Vagina (tissue), 2 donors: Measurements from ENCODE around the gene COL9A3. TPM values are rescaled to one million over a fixed set of nuclear protein-coding genes. Genes with fewer than 3 reads are reported as not detected.
"Not testable (repeated sequence)": the region's sequence is repeated elsewhere in the genome, so short reads cannot be mapped to it uniquely, and the experiment has no call there.

Experiments
- DNase-seq, 2 donors: peaks; one replicate each; pipeline ENCODE4 v3.0.0-alpha.2; 2017; ENCODE audit errors: extremely low spot score in 2 of 2
- H3K27ac ChIP-seq: fragments of 200-600 bp; sonication (generic); one replicate; pipeline ENCODE4 v1.5.1; 2019
- H3K27me3 ChIP-seq: fragments of 200-600 bp; sonication (generic); one replicate; pipeline ENCODE4 v1.5.1; 2019
- H3K36me3 ChIP-seq, 2 donors: fragments of 200-600 bp; sonication (generic); one replicate each; pipeline ENCODE4 v1.5.1; 2017 to 2019
- H3K4me1 ChIP-seq: fragments of 200-600 bp; sonication (generic); one replicate; pipeline ENCODE4 v1.5.1; 2019
- H3K4me3 ChIP-seq, 2 donors: fragments of 200-600 bp; sonication (generic); 1 replicate in 1 of 2; 2 replicates in 1 of 2; pipeline ENCODE4 v1.5.1; 2016 to 2019
- H3K9me3 ChIP-seq: fragments of 200-600 bp; sonication (generic); one replicate; pipeline ENCODE4 v1.5.1; 2019
- CTCF ChIP-seq, 3 experiments: fragments of 450-650 bp in 2 of 3; fragments of 200-600 bp in 1 of 3; sonication (generic) in 1 of 3; IDR thresholded peaks; one replicate each; pipeline ENCODE4 v1.5.1; 2017 to 2019; ENCODE audit warnings: antibody characterized with exemption in 3 of 3, mild to moderate bottlenecking in 2 of 3, moderate library complexity in 2 of 3
- POLR2A ChIP-seq, 2 donors: fragments of 450-650 bp; IDR thresholded peaks; one replicate each; pipeline ENCODE4 v1.6.1; 2017; ENCODE audit warnings: antibody characterized with exemption in 2 of 2, mild to moderate bottlenecking in 2 of 2, moderate library complexity in 2 of 2
- POLR2AphosphoS5 ChIP-seq, 2 donors: sonication (generic); formaldehyde crosslinking; IDR thresholded peaks; one replicate each; pipeline ENCODE4 v1.9.0; 2017; ENCODE audit warnings: antibody characterized with exemption in 2 of 2, mild to moderate bottlenecking in 2 of 2, low read depth in 1 of 2; ENCODE audit not compliant: insufficient read depth in 1 of 2
- intact Hi-C: fragments of 100-400 bp; cut with DNase I; formaldehyde crosslinking; loops from one replicate; pipeline ENCODE4 v1.15.1; 2023
- total RNA-seq: library from RNA; depleted of rRNA; stranded (reverse); fragments of >200 nt; gene quantifications from one replicate; pipeline ENCODE4 v1.2.3, GENCODE V29; 2016

COL9A3 gene
- total RNA-seq, 1 donor from 2014 or later: 1.2 TPM

DNA sequence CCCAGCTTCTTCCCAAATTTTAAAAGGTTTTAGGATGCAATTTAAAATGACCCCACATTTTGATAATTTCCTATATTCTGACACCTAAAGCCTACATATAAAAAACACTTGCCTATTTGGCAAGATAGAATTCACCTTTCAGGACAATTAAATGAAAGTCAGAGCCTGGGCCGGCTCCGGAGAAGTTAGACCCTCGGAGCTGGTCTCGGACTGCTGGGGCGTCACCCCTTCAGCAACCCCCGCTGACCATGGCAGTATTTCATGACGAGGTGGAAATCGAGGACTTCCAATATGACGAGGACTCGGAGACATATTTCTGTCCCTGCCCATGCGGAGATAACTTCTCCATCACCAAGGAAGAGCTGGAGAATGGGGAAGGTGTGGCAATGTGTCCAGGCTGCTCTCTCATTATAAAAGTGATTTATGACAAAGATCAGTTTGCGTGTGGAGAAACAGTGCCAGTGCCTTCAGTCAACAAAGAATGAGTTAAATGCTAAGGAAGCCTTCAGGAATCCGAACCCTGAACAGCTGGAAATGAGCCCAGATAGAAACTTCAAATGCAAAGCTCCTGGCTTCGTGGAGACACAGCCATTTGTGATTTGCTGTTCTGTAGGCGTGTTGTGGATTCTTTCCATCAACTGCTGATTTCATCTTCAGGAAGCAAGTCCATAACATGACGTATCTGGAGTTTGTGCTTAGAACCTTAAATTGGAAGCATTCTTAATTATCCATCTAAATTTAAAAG is 28.7 kb downstream of the COL9A3 start:
- H3K27ac ChIP-seq: no peak overlapping the region
- no peak overlapping the region for H3K4me3 ChIP-seq
- no peaks in the 10 kb centered on the region for H3K36me3 ChIP-seq
- H3K9me3 ChIP-seq: no peaks in the 10 kb centered on the region
- no peak for DNase-seq
- intact Hi-C loops: no loop called here
- no peaks in the 10 kb centered on the region for H3K4me1 ChIP-seq
- TF ChIP-seq CTCF (IDR thresholded peaks at IDR 0.05) (no peak), POLR2A (IDR thresholded peaks at IDR 0.05) (no peak), POLR2AphosphoS5 (IDR thresholded peaks at IDR 0.05; ENCODE audit: insufficient read depth in 1 of 2, low read depth in 1 of 2) (no peak)
- H3K27me3 ChIP-seq: no peaks in the 10 kb centered on the region

DNA sequence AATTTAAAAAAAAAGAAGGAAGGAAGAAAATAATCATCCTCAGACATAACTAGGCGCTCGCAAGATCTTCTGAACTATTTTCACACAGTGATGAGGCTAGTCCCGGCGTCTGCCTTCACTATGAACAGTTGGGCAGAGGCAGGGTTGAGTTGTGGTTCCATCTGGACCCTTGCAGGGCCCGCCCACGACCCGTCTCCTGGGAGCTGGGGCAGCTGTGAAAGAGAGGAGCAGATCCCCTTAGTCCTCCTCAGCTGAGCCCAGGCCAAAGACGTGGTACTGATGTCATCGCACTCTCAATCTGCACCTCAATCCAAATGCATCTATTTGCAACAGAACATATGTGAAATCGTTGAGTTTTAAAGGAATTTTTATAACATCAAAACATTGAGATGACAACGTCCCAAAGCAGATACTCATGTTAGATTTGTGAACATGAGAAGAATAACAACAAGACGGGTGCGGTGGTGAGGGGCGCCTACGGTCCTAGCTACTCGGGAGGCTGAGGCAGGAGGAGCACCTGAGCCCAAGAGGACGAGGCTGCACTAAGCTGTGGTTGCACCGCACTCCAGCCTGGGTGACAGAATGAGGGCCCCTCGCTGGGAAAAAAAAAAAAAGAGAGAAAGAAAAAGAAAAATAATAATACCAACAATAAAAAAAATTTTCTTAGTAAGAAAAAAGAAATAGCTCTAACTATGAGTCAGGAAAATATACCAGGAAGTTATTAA is 29.5 kb downstream of the COL9A3 start:
- H3K27me3 ChIP-seq: no peaks in the 10 kb centered on the region
- TF ChIP-seq CTCF (IDR thresholded peaks at IDR 0.05): no peak
- TF ChIP-seq POLR2AphosphoS5 (IDR thresholded peaks at IDR 0.05; ENCODE audit: insufficient read depth in 1 of 2, low read depth in 1 of 2): no peak
- TF ChIP-seq POLR2A (IDR thresholded peaks at IDR 0.05): no peak
- H3K4me3 ChIP-seq: no peak overlapping the region
- H3K36me3 ChIP-seq: no peaks in the 10 kb centered on the region
- no peaks in the 10 kb centered on the region for H3K4me1 ChIP-seq
- DNase-seq: no peak
- no peaks in the 10 kb centered on the region for H3K9me3 ChIP-seq
- intact Hi-C loops: no loop called here
- no peak overlapping the region for H3K27ac ChIP-seq

DNA sequence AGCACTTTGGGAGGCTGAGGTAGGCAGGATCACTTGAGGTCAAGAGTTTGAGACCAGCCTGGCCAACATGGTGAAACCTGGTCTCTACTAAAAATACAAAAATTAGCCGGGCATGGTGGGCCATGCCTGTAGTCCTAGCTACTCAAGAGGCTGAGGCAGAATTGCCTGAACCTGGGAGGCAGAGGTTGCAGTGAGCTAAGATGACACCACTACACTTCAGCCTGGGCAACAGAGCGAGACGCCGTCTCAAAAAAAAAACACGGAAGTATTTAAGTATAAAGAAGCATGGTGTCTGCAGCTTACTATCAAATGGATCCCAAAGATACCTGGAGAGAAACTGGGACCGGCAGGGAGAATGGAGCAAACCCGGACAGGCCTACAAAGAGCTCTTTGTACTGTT is 32.1 kb downstream of the COL9A3 start:
- H3K27ac ChIP-seq, H3K27me3 ChIP-seq, intact Hi-C loops, H3K9me3 ChIP-seq, H3K36me3 ChIP-seq, H3K4me3 ChIP-seq, H3K4me1 ChIP-seq, DNase-seq: not testable (repeated sequence)

DNA sequence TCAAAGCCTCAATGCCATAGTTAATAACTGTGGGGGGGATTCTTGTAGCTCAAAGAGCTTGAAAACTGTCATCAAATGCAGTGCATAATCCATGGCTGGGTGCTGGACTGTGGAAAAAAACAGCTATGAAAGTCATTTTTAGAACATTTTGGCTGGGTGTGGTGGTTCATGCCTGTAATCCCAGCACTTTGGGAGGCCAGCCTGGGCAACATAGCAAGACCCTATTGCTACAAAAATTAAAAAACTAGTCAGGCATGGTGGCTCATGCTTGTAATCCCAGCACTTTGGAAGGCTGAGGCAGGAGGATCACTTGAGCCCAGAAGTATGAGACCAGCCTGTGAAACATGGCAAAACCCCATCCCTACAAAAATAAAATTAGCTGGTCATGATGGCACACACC is 32.6 kb downstream of the COL9A3 start:
- Histone ChIP-seq H3K36me3 (peaks cover 0 to 9% of the 10 kb centered on the region in 2 donors), H3K27ac (no peak overlapping the region), H3K9me3 (no peaks in the 10 kb centered on the region), H3K4me1 (no peaks in the 10 kb centered on the region), H3K27me3 (no peaks in the 10 kb centered on the region), H3K4me3 (no peak overlapping the region)
- DNase-seq: no peak
- intact Hi-C loops: no loop called here
- TF ChIP-seq CTCF (IDR thresholded peaks at IDR 0.05): no peak
- no peak for TF ChIP-seq POLR2AphosphoS5 (IDR thresholded peaks at IDR 0.05; ENCODE audit: insufficient read depth in 1 of 2, low read depth in 1 of 2)
- TF ChIP-seq POLR2A (IDR thresholded peaks at IDR 0.05): no peak

GRCh38 chr20:62850333-62850974 is 33.6 kb downstream of the COL9A3 start:
- DNase-seq: no peak
- Histone ChIP-seq H3K27me3 (no peaks in the 10 kb centered on the region), H3K27ac (no peak overlapping the region), H3K4me1 (no peaks in the 10 kb centered on the region), H3K4me3 (no peak overlapping the region), H3K9me3 (no peaks in the 10 kb centered on the region), H3K36me3 (peaks cover 0 to 9% of the 10 kb centered on the region in 2 donors)
- intact Hi-C loops: no loop called here
- TF ChIP-seq POLR2A (IDR thresholded peaks at IDR 0.05): no peak
- no peak for TF ChIP-seq CTCF (IDR thresholded peaks at IDR 0.05)
- no peak for TF ChIP-seq POLR2AphosphoS5 (IDR thresholded peaks at IDR 0.05; ENCODE audit: insufficient read depth in 1 of 2, low read depth in 1 of 2)
